GM21528 (cell line): ENCODE results near the gene STN1.

Experiments
- ATAC-seq: cut with Tn5 transposase; IDR thresholded peaks from one replicate; pipeline ENCODE4 v1.9.1; 2021; ENCODE audit warnings: mild to moderate bottlenecking, moderate library complexity; ENCODE audit not compliant: unreplicated experiment, low FRiP score

The STN1 gene

DNA sequence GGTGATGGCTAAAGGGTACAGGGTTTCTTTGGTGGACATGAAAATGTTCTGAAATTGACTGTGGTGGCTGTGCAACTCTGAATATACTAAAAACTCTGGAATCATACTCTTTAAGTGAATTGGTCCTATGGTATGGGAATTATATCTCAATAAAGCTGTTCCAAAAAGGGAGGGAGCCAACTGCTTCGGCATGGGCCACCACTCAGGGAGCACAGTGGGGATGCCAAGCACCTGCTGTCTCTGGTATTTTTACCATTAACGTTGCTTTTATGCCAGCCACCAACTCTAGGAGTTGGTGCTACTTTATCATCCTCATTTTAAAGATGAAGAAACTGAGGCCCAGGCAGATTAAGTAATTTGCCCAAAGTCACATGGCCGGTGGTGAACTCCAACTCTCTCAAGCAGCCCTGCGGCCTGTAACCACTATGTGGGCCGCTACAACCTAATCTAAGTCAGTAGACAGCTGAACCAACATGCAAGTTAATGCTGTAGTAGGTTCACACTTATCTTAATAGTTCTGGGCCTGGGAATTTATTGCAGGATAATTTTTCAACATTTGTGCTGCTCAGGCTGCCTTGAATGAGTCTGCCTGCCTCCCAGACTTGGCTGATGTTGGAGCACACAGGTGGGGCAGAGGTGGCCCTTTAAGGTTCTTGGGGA lies 83.4 kb downstream of the STN1 start:
- no peak for ATAC-seq

- no peak for ATAC-seq
Observed at GRCh38 chr10:103833731-103834365, 84.1 kb downstream of the STN1 start.

DNA sequence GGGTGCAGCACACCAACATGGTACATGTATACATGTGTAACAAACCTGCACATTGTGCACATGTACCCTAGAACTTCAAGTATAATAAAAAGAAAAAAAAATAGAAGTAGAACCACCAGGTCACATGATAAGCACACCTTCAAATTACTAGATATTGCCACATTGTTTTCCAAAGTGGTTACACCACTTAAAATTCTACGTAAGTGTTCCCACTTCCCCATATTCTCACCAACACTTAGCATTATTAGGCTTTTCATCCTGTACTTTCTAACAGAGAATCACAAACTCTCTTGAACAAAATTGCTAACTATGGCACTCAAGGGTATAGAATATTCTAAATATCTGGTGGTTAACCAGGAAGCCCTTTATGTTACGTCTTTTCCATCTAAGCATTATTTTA lies 85.2 kb downstream of the STN1 start:
- no peak for ATAC-seq
